NCI-H524 (cell line): Measurements from ENCODE around the gene ZBTB8OS.
A peak's percentile ranks its signal among the peaks of the same experiment; 100 is the strongest.
"Not testable (repeated sequence)": the region's sequence is repeated elsewhere in the genome, so short reads cannot be mapped to it uniquely, and the experiment has no call there.

Source experiments
- DNase-seq, 2 experiments: peaks; one replicate each; lab custom pipeline; 2025; lab: John Stamatoyannopoulos, UW

ZBTB8OS gene

DNA sequence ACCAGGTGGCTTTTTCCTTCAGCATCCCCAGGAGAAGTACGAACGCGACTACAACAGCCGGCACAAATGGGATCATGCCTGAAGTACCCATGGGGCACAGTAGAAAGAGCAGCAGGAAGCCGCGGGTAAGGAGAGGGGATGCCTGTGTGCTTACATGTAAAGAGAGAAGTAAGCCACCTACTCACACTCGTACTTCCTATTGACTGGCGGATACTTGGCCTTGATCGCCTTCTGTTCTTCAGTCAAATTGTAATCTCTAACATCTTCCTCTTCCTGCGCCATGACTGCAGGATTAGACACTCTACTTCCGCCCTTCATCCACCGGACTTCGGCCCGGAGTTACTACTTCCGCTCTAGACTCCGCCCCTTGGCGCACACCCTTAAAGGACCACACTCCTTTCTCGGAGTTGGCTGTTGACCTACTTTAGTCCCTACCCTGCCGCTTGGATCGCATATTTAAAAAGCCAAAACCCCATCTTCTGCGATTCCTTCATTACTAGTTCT lies at the start of gene ZBTB8OS:
TSS of gene ZBTB8OS (minus strand) at position 303 of the 504 bp plus-strand sequence. CDS start at position 282, 21 bp downstream.
- peak; percentile 87 to 92 for DNase-seq

DNA sequence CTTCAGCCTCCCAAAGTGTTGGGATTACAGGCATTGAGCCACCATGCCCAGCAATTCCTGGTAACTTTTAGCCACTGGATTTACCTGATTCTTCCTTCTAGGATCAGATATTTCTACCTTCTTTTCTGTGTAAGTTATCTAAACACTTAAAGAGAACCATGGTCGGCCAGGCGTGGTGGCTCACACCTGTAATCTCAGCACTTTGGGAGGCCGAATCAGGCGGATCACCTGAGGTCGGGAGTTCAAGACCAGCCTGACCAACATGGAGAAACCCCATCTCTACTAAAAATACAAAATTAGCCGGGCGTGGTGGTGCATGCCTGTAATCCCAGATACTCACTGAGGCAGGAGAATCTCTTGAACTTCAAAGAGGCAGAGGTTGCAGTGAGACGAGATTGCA lies 46.6 kb upstream of the ZBTB8OS start:
- DNase-seq, result not testable (repeated sequence)

- DNase-seq, result no peak
These were observed 45.7 kb upstream of the ZBTB8OS start for GRCh38 chr1:32696041-32696440.

DNA sequence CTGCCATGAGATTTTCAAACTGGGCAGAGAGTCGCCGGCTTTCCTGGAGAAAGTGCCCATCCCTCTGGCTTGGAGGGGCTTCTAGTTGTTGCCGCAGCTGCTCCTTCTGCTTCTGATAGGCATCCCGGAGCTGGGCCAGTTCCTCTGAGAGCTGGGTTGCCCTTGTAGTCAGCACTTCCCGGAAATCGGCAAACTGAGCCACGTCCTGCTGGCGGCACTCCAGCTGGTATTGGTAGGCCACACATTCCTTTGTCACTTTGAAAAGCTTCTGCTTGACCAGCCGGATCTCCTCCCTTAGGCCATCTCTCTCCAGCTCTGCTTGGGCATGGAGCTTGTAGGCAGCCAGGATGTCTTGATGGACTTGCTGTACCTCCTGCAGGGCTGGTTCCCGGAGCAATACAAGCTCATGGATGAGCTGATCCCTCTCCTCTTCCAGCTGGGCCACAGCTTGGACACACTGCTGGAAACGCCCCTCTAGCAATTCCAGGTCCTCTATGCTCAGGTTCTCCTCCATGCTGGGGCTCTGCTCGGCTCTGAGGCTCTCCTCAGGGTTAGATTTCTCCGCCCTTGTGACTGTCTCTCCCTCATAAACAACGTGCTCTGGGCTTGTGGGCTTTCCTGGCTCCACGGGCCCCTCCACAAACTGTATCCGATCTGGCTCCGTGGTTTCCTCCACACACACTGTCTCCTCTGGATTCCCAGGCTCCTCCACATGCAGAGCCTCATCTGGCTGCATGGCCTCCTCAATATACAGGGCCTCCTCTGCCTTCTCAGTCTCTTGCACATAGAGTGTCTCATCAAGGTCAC lies 45.0 kb upstream of the ZBTB8OS start:
- DNase-seq, result no peak

DNA sequence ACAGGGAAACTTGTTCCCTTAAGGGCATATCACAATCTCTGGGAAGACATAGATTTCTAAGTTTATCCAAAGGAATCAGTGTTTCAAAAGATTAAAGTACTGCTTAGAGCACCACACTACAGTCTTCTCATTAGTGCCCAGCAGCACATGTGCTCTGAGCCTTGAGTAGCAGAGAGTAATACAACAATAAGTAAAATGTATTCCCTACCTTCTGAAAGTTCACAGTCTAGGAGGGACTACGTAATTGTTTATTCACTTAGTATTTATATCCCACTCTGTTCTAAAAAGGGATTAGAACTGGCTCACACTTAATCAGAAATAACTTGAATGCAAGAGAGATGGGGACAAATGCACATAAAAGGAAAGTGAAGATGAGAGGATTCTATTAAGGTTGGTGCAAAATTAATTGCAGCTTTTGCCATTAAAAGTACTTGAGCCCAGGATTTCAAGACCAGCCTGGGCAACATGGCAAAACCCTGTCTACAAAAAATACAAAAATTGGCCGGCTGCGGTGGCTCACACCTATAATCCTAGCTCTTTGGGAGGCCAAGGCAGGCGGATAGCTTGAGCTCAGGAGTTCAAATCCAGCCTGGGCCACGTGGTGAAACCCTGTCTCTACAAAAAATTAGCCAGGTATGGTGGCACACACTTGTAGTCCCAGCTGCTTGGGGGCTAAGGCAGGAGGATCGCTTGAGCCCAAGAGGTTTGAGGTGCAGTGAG lies 43.3 kb upstream of the ZBTB8OS start:
- no peak for DNase-seq

DNA sequence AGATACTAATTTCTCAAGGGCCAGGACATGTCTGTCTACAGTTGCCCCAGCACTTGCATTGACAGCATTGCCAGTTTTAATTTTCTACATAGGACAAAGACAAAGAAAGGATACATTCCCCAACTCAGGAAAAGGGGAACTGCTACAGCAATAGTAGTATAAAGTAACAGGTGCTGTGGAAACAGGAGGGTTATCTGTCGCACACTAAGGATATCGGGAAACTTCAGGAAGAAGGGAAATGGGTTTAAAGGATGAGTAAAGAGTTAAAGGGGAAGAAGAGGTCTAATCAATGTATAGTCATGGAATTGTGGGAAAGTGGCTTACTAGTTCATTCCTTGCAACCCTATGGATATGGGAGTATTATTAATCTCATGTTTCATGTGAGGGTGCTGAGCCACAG lies 36.0 kb upstream of the ZBTB8OS start:
- no peak for DNase-seq

GRCh38 chr1:32685498-32685897 lies 35.1 kb upstream of the ZBTB8OS start:
- DNase-seq, result no peak

GRCh38 chr1:32684167-32684811 lies 33.9 kb upstream of the ZBTB8OS start:
- DNase-seq, result no peak

DNA sequence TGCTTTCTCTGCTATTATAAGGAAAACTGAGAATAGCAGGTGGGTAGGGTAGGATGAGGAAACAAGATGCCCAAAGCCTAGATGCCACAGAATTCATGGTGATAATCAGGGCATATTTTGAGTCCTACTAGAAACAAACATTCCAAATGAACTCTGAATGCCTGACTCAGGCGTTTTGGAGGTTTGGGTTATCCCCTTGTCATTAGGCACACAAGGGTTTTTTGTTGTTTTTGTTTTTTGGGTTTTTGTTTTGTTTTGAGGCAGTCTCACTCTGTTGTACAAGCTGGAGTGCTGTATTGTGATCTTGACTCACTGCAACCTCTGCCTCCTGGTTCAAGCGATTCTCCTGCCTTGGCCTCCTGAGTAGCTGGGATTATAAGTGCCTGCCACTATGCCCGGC lies 33.0 kb upstream of the ZBTB8OS start:
- DNase-seq, result no peak

DNA sequence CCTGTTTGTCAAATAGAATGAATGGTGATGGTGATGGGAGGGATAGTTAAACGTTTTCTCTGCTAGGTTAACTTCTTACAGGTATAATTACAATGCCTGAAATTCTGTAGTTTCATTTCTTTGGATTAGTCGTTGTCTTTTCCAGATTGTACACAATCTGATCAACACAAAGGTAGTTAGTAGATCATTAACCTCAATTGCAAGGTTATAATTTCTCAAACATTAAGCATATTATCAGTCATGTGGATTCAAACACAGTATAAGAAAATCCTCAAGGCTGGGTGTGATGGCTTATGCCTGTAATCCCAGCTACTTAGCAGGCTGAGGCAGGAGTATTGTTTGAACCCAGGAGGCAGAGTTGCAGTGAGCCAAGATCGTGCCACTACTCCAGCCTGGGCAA lies 31.6 kb upstream of the ZBTB8OS start:
- DNase-seq, result no peak

GRCh38 chr1:32681509-32681908 lies 31.2 kb upstream of the ZBTB8OS start:
- no peak for DNase-seq

- no peak for DNase-seq
These were observed 30.3 kb upstream of the ZBTB8OS start for GRCh38 chr1:32680642-32681041.

DNA sequence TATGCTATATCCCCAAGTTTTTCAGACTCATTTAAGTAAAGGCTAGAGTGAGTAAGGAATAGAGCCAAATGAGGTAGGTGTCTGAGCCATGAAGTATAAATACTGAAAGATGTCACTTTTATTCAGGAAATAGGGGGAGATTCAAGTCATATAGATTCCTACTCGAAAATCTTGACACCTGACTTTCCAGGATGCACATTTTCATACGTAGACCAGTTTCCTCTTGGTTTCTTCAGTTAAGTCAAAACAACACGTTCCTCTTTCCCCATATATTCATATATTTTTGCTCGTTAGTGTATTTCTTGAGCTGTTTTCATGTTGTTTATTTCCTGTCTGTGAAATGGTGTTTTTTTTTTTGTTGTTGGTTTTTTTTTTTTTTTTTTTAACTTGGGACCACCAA lies 29.6 kb upstream of the ZBTB8OS start:
- DNase-seq, result not testable (repeated sequence)

GRCh38 chr1:32676945-32677344 lies 26.6 kb upstream of the ZBTB8OS start:
- DNase-seq, result no peak

DNA sequence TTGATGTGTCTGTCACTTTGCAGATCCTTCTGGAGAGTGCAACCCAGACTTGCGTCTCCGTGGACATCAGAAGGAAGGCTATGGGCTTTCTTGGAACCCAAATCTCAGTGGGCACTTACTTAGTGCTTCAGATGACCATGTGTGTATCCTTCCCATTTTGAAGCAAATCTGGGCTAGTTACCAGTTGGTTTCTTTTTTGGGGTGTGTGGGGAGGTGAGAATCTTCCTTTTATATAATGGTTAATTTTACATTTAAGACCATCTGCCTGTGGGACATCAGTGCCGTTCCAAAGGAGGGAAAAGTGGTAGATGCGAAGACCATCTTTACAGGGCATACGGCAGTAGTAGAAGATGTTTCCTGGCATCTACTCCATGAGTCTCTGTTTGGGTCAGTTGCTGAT lies 18.4 kb upstream of the ZBTB8OS start:
- DNase-seq, result not testable (repeated sequence)

DNA sequence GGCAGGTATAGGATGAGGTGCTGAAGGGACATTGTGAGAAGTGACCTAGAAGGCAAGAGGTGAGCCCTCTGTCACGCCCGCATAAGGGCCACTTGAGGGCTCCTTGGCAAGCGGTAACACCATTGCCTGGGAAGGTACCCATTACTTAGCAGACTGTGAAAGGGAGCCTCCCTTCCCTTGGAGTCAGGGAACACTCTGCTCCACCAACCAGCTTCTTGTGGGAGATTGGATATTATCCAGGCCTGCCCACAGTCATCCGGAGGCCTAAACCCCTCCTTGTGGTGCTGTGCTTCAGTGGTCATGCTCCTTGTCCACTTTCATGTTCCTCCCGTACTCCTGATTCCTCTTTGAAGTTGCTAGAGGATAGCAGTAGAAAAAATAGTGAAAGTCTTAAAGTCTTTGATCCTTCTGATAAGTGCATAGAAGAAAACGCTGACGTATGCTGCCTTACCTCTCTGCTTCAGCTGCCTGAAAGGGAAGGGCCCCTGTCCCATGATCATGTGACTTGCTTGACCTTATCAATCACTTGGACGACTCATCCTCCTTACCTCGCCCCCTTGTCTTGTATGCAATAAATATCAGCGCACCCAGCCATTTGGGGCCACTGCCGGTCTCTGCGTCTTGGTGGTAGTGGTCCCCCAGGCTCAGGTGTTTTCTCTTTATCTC lies 16.7 kb upstream of the ZBTB8OS start:
- no peak for DNase-seq

DNA sequence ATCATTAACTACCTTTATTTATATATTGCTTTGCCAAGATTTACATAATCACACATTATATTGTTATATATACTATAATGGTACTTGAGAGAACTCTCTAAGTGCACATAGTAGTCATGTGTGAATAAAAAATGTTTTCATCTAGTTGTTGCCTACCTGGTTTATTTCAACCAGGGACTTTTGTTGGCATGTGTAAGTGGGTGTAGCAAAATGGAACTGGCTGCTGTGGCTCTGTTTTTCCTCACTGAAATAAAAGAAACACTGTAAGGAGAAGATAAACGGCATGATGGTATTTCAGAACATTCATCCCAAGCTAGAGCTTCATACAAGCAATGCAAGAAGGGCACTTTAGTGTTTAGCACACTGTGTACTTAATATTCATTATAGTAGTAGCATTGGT lies 15.6 kb upstream of the ZBTB8OS start:
- no peak for DNase-seq

DNA sequence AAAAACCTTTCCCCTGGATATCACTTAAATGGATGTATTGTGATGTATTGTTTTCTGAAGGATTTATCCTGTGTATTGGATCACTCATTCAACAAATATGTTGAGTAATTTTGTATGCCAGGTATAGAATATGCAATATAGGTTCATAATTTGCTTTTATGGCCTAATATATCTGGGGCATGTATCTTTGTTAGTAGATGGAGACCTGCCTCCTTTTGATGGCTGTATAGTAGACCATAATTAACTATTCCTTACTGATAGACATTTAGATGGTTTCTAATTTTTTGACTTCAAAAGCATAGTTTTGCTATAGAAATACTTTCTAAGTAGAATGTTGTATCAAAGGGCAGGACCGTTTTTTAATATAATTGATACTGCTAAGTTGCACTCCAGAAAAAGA lies 9.2 kb upstream of the ZBTB8OS start:
- DNase-seq, result no peak

- DNase-seq, result no peak
These were observed 2.1 kb upstream of the ZBTB8OS start for GRCh38 chr1:32652244-32652962.

GRCh38 chr1:32651461-32652073 lies 1.2 kb upstream of the ZBTB8OS start:
- DNase-seq, result no peak
